Measurements from ENCODE around the gene GSC.

Gene GSC

DNA sequence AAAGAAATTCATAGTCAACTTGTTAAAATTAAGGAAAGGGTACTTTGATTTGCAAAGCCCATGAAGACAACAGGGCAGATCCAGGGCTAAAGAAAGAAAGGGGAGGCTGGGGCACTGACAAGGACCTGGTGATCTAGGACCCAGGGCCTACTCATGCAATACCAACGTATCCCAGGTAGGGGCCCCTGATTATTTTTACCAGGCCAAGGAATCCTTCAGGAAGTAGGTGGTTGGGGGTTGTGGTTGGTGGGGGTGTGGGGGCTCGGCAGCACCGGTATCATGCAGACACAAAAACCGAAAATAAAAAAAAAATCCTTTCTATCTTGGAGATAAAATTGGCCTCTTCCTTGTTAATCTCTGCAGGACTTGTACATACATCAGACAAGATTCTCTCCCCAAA lies 47.5 kb downstream of the GSC start:
- DNase-seq, result no peak
- Histone ChIP-seq H3K9me3 (no peaks in the 10 kb centered on the region), H3K4me1 (no peaks in the 10 kb centered on the region), H3K27me3 (no peaks in the 10 kb centered on the region), H3K4me3 (ENCODE audit: low read depth, low read length) (no peak overlapping the region), H3K36me3 (no peaks in the 10 kb centered on the region)
- no peak for TF ChIP-seq CTCF (IDR thresholded peaks at IDR 0.05; ENCODE audit: low read depth, low read length)

All from BE2C (cell line).